Measurements from ENCODE around the gene MYOF.

DNA sequence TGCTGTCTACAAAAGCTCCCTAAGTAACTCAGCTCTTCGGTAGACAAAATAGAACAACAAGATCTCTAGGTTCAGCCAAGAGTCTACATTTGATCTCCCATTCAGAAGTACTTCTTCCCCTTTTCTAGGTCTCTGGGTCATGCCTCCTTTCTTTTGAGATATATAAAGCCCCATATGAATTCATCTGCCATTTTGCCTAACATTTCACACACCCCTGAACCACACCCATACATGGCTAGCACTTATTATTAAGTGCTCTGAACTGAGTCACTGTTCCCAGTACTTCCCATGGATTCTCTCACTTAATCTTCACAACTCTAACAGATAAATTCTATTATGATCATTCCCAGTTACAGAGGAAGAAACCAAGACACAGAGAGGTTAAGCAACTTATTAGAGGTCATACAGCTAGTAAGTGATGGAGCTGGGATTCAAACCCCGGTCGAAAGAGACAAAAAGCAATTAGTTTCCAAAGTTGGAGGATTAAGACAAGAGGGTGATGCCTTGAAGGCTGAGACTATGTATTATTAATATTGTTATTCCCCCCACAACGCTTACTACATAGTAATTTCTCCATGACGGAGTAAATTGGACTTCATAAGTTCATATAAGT, 17.3 kb downstream of the MYOF start:
- TF ChIP-seq, protein P1, sequence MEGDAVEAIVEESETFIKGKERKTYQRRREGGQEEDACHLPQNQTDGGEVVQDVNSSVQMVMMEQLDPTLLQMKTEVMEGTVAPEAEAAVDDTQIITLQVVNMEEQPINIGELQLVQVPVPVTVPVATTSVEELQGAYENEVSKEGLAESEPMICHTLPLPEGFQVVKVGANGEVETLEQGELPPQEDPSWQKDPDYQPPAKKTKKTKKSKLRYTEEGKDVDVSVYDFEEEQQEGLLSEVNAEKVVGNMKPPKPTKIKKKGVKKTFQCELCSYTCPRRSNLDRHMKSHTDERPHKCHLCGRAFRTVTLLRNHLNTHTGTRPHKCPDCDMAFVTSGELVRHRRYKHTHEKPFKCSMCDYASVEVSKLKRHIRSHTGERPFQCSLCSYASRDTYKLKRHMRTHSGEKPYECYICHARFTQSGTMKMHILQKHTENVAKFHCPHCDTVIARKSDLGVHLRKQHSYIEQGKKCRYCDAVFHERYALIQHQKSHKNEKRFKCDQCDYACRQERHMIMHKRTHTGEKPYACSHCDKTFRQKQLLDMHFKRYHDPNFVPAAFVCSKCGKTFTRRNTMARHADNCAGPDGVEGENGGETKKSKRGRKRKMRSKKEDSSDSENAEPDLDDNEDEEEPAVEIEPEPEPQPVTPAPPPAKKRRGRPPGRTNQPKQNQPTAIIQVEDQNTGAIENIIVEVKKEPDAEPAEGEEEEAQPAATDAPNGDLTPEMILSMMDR (IDR thresholded peaks at IDR 0.05) = no peak
- no peak for TF ChIP-seq POLR2A (IDR thresholded peaks at IDR 0.05)
